H1 (cell line): ENCODE data around the gene METRN. TPM values are rescaled to one million over a fixed set of nuclear protein-coding genes. Genes with fewer than 3 reads are reported as not detected.

Experiments used
- CTBP2 ChIP-seq: IDR thresholded peaks from 2 replicates; pipeline ENCODE4 v1.7.0; 2011; ENCODE audit warnings: borderline replicate concordance, mild to moderate bottlenecking, moderate library complexity, mixed read lengths, low read length; ENCODE audit not compliant: insufficient read depth, insufficient read length
- GTF2F1 ChIP-seq: IDR thresholded peaks from 2 replicates; pipeline ENCODE4 v1.6.1; 2012; ENCODE audit warnings: low read depth, low read length, improper control_type of control experiment, borderline replicate concordance
- RAD21 ChIP-seq, 2 experiments: IDR thresholded peaks in 1 of 2; conservative IDR thresholded peaks in 1 of 2; 2 replicates each; pipeline ENCODE4 v1.6.1; 2011; ENCODE audit warnings: low read depth in 2 of 2, low read length in 2 of 2, improper control_type of control experiment in 1 of 2, inconsistent platforms in 1 of 2, mild to moderate bottlenecking in 1 of 2, moderate library complexity in 1 of 2
- TBP ChIP-seq: IDR thresholded peaks from 2 replicates; pipeline ENCODE4 v1.6.1; 2011; ENCODE audit warnings: low read depth, low read length, improper control_type of control experiment
- YY1 ChIP-seq: IDR thresholded peaks from 2 replicates; pipeline ENCODE4 v1.6.1; 2011; ENCODE audit warnings: low read depth, mild to moderate bottlenecking, low read length
- polyA plus RNA-seq, 7 experiments: library from polyadenylated mRNA; depleted of rRNA in 3 of 7; stranded (reverse) in 5 of 7; unstranded in 2 of 7; fragments of >200 nt in 5 of 7; fragments of 200-250 nt in 2 of 7; gene quantifications; 1 replicate in 5 of 7; 2 replicates in 1 of 7; 4 replicates in 1 of 7; pipeline versions ENCODE4 v1.2.1 to v1.2.3, GENCODE V29; 2011 to 2013; ENCODE audit warnings: missing spikeins in 2 of 7, mixed read lengths in 2 of 7
- total RNA-seq: library from RNA; stranded (reverse); fragmentation: NEBNext Ultra II Directional; extraction: Animal tissue kit (Norgen Biotek cat#: 25700); gene quantifications from 2 replicates; pipeline ENCODE4 v1.2.1, GENCODE V29; 2021

Gene METRN
- total and polyA plus RNA-seq, 2 of the 8 experiments (the other 6 are each of a cell fraction or from before 2014, with no cell fraction given) = 18.7 to 25.8 TPM

GRCh38 chr16:669666-670065 lies 45.3 kb upstream of the METRN start (continued):
- no peak for TF ChIP-seq CTBP2
- TF ChIP-seq RAD21 (IDR thresholded peaks at IDR 0.05 in 1 of 2, conservative IDR thresholded peaks at IDR 0.05 in 1 of 2; ENCODE audit: low read depth in 2 of 2, low read length in 2 of 2) = no peak
- no peak for TF ChIP-seq GTF2F1
- TF ChIP-seq YY1 = no peak
- TF ChIP-seq TBP = no peak
